Effector CD8-positive, alpha-beta T cell (primary cell): ENCODE measurements around the gene PDS5B.

ENCODE experiments used
- DNase-seq: peaks from one replicate; lab custom pipeline; 2025; lab: John Stamatoyannopoulos, UW

Gene PDS5B

DNA sequence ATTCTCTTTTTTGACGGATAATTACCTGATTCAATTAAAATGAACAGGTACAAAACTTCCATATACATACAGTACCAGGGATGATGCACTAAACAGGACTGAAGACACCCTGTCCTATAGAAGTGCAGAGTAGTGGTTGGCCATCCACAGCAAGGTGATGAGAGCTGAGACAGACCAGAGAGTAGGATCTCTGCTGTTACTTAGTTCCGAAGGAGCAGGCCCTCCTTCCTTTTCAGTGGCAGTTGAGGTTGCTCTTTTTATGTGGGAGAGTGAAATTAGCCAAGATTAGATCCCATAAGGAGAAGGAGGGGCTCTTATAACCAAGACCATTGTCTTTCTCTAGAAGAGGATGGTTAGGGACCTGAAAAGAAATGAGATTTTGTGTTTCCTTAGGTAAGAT is 4.0 kb downstream of the PDS5B start:
- no peak for DNase-seq

DNA sequence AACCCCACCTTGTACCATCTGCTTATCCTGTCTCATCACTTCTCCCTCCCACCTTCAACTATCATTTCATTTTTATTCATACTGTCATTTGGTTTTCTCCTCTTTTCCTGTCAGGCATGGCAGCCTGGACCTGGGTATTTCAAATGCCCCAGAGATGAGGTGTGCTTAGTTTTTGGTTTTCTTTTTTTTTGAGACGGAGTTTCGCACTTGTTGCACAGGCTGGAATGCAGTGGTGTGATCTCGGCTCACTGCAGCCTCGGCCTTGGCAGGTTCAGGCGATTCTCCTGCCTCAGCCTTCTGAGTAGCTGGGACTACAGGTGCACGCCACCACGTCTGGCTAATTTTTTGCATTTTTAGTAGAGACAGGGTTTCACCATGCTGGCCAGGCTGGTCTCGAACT is 5.8 kb downstream of the PDS5B start:
- no peak for DNase-seq

DNA sequence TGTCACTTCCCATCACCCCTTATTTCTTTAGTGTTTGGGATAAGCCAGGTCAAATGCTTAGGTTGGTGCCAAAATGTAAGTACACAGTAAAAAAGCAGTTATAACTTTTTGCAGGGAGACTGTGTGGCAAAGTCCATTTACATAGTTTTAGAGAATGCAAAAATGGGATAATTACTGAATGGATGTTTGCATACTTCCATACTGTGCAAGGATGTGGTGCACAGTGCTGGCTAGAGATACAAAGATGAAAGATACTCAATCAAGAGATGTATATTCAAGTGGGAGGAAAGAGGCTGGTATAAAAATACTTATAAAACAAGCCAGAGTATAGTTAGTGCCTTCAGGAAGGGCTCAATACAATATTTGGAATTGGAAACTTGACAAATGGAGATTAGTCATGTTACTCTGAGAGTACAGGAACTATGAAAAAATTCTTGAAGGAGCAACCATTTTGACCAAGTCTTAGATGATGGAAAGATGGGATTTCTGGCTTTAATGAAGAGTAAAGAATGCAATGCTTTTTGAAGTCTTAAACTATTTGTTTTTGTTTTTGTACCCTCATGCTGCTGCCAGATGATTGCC is 8.0 kb downstream of the PDS5B start:
- no peak for DNase-seq

DNA sequence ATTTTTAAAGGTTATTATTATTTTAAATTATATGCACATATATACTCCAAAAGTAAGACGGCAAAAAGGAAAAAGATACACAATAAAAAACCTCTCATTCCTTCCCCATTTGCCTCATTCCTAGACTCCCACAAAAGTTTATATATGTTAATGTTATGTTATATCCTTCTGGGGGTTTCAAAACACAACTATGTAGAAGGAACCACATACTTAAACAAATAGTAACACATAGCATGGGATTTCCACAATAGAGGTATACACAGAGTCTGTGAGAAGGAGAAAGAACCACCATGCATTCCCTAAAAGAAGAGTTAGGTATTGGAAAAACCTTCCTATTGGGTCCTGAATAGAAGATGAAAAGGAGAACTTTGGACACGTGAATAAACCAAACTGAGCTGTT is 9.1 kb downstream of the PDS5B start:
- no peak for DNase-seq

DNA sequence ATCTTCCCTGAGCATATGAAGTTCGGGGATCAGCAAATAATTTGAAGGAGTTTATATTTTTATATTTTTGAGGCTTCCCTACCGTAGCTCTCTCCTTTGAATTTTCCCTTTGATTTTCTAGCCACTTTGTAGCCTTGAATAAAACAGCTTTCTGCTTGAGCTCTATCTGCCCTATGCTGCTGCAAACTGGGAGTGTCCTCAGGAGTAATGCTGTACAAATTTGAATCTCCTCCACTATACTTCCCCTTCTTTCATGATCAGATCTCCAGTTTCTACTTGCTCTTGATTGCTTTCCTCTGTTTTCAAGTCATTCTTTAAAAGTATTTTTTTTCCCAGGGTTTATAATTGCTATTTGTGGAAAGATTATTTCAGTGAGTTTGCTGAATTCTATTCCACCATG is 14.6 kb downstream of the PDS5B start:
- no peak for DNase-seq

DNA sequence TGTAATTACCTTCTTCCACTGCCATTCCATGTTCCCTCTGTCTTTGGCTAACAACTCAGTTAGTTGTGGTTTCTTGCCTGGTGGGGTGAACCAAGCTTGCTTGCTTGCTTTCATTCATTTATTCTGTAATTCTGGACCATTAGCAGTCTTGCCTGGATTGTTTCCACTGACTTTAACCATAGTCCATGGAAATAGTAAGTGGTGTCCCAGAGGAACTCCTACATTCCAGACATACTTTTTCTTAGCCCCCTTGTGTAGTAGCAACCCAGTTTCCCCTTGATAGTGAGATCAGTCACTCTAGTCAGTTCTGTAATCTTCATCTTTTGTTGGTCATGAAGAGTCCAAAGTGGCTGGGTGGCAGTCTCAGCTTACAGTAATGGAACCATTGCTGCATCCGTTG is 23.2 kb downstream of the PDS5B start:
- no peak for DNase-seq

DNA sequence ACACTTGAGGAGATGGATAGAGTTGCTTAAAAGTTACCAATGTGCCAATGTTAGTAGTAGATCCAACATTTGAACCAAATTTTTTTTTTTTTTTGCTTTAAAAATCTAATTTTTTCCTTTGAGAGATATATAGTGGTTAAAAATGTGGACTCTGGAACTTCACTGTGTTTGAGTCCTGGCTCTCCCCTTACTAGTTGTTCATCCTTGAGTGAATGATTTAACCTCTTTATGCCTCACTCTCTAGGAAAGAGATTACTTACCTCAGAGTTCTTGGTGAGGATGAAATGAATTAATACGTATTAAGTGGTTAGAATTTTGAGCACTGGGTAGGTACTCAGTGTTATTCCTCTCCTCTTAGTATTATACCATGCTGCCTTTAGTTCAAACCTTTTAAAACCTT is 24.3 kb downstream of the PDS5B start:
- DNase-seq, result no peak

DNA sequence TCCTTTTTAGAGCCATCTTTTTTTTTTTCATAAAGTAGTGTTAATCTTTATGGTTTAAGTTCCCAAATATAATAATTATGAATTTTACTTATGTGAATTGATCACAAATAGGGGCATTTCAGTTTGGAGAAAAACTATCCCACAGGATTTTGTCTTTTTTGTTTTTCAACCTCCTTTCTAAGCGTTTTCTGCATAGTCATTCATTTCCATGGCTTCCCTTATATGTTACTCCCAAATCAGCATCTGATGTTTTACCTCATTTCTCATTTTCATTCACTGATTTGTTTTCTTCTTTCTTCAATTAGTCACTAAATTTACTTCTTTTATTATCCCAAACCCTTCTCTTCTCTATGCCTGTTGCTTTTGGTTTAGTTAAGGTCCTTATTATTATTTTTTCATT is 24.7 kb downstream of the PDS5B start:
- no peak for DNase-seq

DNA sequence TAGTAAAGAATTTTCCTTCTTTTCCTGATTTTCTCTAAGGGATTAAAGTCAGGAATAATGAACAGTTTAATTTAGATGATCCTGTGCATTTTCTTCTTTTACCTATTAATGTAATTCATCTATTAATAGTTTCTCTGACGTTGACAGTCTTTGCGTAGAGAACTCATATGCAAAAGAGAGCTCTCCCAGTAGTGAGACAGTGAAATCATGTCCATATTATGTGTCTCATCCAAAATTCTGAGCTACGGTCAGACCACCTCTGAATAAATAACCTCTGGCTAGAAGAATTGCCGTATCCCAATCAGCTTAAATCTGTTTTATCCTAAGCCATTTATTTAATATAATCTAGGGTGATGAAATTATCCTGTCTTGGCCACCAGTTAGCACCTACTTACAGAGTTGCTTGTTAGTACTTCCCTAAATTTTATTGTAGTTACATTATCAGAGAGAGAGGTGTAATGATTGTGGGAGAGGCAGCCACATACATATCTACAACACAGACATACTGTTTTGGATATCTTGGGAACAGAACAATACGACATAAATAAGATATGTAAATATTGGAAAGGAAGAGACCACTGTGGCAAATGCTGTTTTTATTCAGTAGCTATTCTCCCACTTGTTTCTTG is 30.7 kb downstream of the PDS5B start:
- no peak for DNase-seq

DNA sequence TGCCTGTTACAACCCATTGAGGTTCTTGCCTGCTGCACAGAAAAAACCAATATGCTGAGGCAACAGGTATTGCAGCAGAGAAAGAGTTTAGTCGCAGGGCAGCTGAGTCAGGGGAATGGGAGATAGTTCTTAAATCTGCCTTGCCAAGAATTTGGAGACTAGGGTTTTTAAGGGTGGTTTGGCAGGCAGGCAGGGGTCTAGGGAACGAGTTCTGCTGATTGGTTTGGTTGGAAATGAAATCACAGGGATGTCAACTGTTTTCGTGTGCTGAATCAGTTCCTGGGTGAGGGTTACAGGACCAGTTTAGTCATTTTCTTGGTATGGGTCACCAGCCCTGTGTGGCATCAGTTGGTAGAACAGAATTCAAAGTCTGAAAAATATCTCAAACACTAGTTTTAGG is 36.6 kb downstream of the PDS5B start:
- no peak for DNase-seq

DNA sequence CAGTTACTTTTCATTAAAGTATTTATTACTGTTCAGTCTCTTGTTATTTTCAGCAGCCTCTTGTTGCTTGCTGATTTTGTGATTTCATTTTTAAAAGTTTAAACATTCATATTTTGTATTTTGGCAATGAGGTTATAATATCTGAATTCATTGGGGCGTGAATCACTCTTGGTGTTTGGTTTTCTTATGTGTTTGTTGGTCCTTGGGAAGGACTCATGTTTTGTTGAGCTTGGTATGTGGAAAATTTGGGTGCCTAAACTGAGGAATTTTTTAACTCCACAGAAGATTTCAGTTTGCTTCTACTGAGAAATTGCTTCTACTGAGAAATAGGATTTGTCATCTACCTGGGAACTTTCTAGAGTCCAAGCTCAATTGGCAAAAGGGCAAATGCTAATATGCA is 38.2 kb downstream of the PDS5B start:
- DNase-seq, result no peak

DNA sequence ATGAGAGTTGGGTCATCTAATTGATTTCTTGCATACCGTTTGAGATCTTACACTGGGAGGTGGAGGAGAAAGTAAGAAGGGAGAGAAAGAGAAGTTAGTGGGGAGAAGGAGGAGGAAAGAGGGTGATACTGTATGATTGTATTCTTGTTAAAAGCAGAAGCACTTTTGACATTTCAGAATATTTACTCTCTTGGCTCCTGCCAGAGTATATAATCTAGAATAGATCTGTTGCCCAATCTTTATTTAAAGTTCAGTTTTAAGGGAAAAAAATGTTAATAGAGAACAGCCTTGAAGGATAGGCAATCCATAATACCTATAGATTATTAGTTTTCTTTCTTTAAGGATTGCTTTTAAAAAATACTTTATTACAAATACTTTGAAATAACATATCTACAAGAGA is 41.5 kb downstream of the PDS5B start:
- no peak for DNase-seq

DNA sequence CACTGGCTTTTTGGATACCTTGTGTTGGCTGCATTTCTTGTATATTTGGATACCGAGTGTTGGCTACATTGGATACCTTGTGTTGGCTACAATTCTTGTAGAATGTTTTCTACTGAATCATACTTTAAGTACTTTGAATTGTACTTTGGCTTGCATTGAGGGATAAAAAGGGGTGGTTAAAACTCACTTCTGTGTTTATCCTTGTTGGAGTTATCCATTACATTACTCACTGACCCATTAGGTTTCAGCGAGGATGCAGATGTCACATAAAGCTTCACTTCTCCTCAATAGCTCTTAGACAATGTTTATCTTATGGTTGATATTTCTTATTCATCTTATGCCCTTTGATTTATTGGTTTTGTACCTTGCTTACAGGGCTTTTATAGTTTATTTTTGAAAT is 43.1 kb downstream of the PDS5B start:
- DNase-seq, result no peak

DNA sequence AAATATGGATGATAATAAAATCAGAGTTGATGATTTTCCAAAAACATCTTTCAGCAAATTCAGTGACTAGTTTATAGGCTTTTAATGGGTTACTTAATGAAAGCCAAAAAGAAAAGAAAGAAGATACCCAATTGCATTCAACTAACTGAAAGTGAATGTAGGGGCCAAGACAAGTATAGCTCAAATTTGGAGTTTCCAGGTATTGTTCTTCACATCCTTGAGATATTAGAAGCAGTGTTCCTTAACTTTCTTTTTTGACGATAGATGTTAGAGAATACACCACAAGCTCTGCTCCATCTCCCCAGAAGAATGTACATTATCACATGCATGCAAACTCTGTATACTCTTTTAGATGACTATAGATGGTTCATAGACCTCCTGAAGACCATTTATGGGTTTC is 43.6 kb downstream of the PDS5B start:
- no peak for DNase-seq

DNA sequence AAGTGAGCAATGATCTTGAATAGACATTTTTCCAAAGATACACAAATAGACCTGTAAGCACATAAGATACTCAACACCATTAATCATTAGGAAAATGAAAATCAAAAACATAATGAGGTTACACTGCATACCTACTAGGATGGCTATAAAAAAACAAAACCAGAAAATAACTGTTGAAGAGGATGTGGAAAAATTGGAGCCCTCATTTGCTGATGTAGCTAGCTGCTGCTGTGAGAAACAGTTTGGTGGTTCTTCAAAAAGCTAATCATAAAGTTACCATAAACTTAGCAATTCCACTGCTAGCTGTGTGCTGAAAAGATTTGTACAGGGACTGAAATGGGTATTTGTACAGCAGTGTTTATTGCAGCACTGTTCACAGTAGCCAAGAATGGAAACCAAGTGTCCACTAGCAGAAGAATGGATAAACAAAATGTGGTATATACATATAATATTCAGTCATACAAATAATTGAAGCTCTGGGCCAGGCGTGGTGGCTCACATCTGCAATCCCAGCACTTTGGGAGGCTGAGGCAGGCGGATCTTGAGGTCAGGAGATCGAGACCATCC is 46.2 kb downstream of the PDS5B start:
- no peak for DNase-seq

DNA sequence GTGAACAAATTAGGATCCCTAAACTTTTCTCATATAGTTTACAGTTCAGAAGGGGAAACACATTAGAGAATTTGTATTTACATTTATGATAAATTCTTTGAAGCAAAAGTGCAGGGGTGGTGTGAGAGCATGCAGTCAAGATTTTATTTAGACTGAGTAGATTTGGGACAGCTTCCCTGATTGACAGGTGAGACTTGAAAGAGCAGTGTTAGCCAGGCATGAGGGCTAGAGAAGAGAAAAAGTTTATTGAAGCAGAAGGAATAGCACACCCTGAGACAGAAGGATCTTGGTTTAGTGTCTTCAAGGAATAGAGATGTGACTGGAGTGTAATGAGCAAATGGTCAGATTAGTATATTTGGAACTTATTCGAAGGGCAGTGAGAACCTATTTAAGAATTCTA is 50.5 kb downstream of the PDS5B start:
- DNase-seq, result no peak

DNA sequence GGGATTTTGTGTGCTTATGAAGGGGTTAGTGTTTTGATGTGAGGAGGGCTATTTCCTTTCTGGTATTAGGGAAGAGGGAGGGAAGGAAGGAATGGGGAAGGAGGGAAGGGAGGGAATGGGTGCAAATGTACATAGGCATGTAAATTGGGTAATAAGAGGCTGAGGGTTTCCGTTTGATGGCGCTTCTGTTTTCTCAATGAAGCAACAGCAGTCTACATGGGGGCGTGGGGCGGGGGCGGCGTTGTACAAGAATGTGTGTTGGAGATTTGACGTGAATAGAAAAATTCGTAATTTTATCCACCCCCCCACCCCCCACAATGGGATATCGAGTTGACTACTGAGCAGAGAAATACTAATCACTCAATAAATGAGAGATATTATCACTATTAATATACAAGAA is 52.5 kb downstream of the PDS5B start:
- DNase-seq, result no peak

DNA sequence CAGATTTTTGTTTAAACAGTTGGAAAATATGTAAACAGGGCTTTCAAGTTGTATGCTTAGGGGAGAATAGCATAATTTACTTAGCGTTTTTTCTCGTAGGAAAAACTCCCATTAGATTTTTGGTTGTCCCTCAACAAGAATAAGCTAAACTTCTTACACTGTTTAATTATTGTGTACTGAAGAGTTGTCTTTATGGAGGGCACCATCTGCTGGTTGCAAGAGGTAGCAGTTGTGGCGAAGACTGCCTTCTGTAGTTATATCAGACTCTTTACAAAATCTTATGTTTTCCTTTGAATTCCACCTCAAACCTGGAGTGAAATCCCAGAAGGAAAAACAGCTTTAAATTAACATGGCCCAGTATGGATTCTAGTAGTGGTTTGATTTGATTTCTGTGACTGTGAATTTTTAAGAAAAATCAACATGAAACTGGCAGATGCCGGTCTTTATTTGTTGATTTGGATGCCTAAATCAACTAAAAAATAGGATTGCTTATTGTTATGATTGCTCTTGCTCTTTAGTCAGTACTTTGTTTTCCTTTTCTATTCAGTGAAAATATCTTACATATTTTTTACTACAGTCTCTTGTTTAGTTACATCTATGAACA is 53.4 kb downstream of the PDS5B start:
- DNase-seq, result peak; percentile 17

DNA sequence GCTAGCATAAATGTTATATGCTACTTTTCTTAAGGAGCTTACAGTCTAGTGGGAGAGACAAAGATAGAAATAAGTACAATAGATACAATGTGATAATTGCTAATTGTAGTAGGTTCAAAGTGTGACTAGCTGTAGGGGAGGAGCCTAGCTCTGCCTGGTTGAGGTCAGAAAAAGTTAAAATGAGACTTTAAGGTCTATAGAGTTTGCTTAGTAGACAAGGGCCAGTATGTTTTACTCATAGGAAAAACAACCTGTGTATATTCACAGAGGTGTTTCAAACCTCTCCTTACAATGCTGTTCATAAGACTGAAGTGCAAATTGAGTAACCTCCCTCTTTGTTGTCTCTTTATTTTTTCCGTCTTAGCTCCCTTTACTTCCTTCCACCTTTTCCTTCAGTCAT is 56.1 kb downstream of the PDS5B start:
- DNase-seq, result no peak

DNA sequence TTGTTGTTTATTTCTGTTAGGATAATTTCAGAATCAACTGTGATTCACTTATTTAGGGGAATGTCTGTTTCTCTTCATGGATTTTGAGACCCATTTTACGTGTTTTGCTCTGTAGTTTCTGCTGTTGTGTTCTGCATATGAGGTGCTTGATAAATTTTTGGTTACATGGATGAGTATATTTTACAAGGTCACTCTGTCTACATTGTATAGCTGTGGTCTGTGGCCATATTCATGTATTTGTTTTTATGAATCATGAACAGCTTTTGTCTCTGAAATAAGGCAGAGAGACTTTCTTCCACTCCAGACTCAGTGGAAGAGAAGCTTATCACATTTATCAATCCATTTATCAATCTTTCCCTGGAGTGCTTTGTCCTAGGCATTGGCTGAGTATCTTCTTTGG is 56.6 kb downstream of the PDS5B start:
- no peak for DNase-seq

DNA sequence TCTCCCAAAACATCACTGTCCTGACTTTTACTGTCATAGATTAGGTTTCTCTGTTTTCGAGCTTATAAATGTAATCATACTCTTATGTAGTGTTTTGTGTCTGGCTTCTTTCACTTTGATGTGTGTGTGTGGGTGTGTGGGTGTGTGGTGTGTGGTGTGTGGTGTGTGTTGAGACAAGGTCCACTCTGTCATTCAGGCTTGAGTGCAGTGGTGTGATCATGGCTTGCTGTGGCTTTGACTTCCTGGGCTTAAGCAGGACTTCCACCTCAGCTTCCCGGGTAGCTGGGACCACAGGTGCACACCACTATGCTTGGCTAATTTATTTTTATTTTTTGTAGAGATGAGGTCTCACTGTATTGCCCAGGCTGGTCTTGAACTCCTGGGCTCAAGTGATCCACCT is 59.6 kb downstream of the PDS5B start:
- DNase-seq, result no peak

DNA sequence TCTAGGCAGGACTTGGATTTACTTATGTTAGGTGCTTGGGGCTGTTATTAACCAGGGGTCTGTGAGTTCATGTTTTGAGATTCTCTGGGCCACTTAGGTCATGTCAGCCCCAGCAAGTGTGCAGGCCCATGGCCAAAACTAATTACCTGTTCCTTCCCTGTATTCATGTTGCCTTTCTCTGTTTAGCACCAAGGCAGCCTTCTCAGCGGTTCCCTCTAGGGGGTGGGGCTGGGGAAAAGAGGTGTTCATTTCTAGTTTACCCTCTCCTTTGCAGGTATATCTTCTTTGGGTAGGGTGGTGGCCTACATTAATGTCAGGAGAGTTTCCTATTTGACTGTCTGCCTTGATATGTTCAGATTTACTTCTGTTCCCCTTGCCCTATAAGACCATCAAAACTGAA is 61.7 kb downstream of the PDS5B start:
- DNase-seq, result no peak

DNA sequence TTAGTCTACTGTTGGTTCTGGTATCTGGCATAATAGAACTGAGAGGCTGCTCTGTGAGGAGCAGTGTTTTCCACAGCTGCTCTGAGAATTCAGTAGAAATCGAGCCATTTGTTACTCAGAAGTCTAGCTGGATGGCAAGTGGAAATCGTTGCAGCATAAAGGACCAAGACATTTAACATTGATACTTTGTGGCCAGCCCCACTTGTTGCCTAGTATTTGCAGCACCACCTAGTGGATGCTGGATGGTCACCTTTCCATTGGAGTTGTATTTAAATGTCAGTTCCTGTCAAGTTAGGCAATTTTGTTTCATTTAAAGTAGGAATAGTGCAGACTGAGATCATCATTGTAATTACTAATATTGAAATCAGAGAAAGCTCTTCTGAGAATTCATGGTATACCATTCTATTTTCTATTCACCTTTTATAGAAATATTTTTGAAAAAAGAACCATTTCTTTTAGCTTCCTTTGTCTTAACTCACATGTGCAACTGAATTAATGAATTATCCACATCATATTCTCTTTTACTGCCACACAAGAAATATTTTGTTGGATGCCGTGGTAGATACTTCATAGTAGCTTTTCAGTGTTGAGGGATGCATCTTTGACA is 64.6 kb downstream of the PDS5B start:
- peak; percentile 7 for DNase-seq
